ENCODE results near the gene TP53BP1. TPM values are rescaled to one million over a fixed set of nuclear protein-coding genes. Genes with fewer than 3 reads are reported as not detected.

TP53BP1 gene
- total and polyA plus RNA-seq, 2 of the 13 experiments (the other 11 are each of a cell fraction or from before 2014, with no cell fraction given), result 17.1 to 17.4 TPM

- H2AFZ ChIP-seq (ENCODE audit: low read length), result no peak overlapping the region
- FAIRE-seq (no peak), ATAC-seq (0 out of 3 replicates have a peak, but pooled peaks have one; percentile 12), DNase-seq (ENCODE audit: low spot score) (no peak)
- no peak overlapping the region for H3K4me2 ChIP-seq (ENCODE audit: low read depth, low read length)
- no peak overlapping the region for H3K27ac ChIP-seq (ENCODE audit: extremely low read length, insufficient read depth, low read length)
- H3K27me3 ChIP-seq (ENCODE audit: control insufficient read depth in 1 of 2, insufficient read depth in 2 of 2, low read length in 2 of 2), result peaks cover 4 to 38% of the 10 kb centered on the region in 2 experiments; a peak in 4 of 5 replicates
- intact Hi-C loops (cut with micrococcal nuclease; ENCODE audit: unreplicated experiment), result no loop called here
- ChIA-PET CTCF (ENCODE audit: low intra/inter-chr PET ratio, low total read pairs) (no interaction called here), POLR2A (no interaction called here)
- no peaks in the 10 kb centered on the region for H3K4me1 ChIP-seq (ENCODE audit: insufficient read depth, low read length)
- H3K4me3 ChIP-seq (replicated peaks in 1 of 3; ENCODE audit: insufficient read depth in 1 of 3, low read depth in 2 of 3, low read length in 3 of 3), result no peak overlapping the region
- in situ Hi-C loops (cut with HindIII; ENCODE audit: extremely low pct_ligation_motif_present, low pct_unique_long_range_greater_than_20kb), result no loop called here
- no peaks in the 10 kb centered on the region for H4K20me1 ChIP-seq (ENCODE audit: insufficient read depth, low read length)
- no peak overlapping the region for H3K9ac ChIP-seq (ENCODE audit: insufficient read depth, low read depth, low read length)
- H3K9me3 ChIP-seq (ENCODE audit: low read length), result no peaks in the 10 kb centered on the region
- 33% methylated on average over 3 of the region's 9 CpGs for WGBS (ENCODE audit: low lambda C conversion rate)
- no peaks in the 10 kb centered on the region for H3K36me3 ChIP-seq (replicated peaks in 1 of 2; ENCODE audit: control insufficient read depth in 1 of 2, insufficient read depth in 2 of 2, low read length in 2 of 2)
- no TSS peak for BruUV-seq (replicated peaks)
- no peaks in the 10 kb centered on the region for H3K79me2 ChIP-seq (ENCODE audit: insufficient read depth, low read length)
- no peak for TF ChIP-seq GMEB2 (CRISPR knock-in tag; IDR thresholded peaks at IDR 0.05; ENCODE audit: low read depth)
- no peak for TF ChIP-seq SIN3A (IDR thresholded peaks at IDR 0.05; ENCODE audit: borderline replicate concordance, low read depth, low read length)
- no peak for TF ChIP-seq SP1 (IDR thresholded peaks at IDR 0.05)
- no peak for TF ChIP-seq SP1 (CRISPR knock-in tag; IDR thresholded peaks at IDR 0.05)
- no peak for TF ChIP-seq XBP1 (CRISPR knock-in tag; IDR thresholded peaks at IDR 0.05)
- no peak for TF ChIP-seq SP4 (CRISPR knock-in tag; IDR thresholded peaks at IDR 0.05)
- no peak for TF ChIP-seq ZNF7 (CRISPR knock-in tag; IDR thresholded peaks at IDR 0.05)
- TF ChIP-seq ZSCAN21 (CRISPR knock-in tag; IDR thresholded peaks at IDR 0.05; ENCODE audit: borderline replicate concordance), result no peak
- no peak for TF ChIP-seq ZFY (CRISPR knock-in tag; IDR thresholded peaks at IDR 0.05)
- TF ChIP-seq ZSCAN29 (CRISPR knock-in tag; conservative IDR thresholded peaks at IDR 0.05), result no peak
- no peak for TF ChIP-seq SP5 (CRISPR knock-in tag; IDR thresholded peaks at IDR 0.05; ENCODE audit: borderline replicate concordance, low read depth)
- no peak for TF ChIP-seq THYN1 (CRISPR knock-in tag; IDR thresholded peaks at IDR 0.05; ENCODE audit: borderline replicate concordance, low read depth)
- TF ChIP-seq SIX4 (CRISPR knock-in tag; IDR thresholded peaks at IDR 0.05), result no peak
- no peak for TF ChIP-seq FOSL2 (CRISPR knock-in tag; IDR thresholded peaks at IDR 0.05)
- TF ChIP-seq TCF7 (IDR thresholded peaks at IDR 0.05; ENCODE audit: low read depth), result no peak
- no peak for TF ChIP-seq PCBP2 (optimal IDR thresholded peaks at IDR 0.05; ENCODE audit: low read depth, low read length, poor library complexity, severe bottlenecking)
- no peak for TF ChIP-seq JUNB (CRISPR knock-in tag; IDR thresholded peaks at IDR 0.05; ENCODE audit: borderline replicate concordance)
- no peak for TF ChIP-seq BRF2 (CRISPR knock-in tag; IDR thresholded peaks at IDR 0.05)
- TF ChIP-seq ATAD3A (CRISPR knock-in tag; IDR thresholded peaks at IDR 0.05), result no peak
These were observed 34.3 kb upstream of the TP53BP1 start for GRCh38 chr15:43527016-43527801.

Measured in HepG2 (cell line).